Measurements from ENCODE around the gene SPATS1. TPM values are rescaled to one million over a fixed set of nuclear protein-coding genes. Genes with fewer than 3 reads are reported as not detected.
A peak's percentile ranks its signal among the peaks of the same experiment; 100 is the strongest.

The SPATS1 gene
- total RNA-seq, 1 experiment from 2014 or later: not detected

GRCh38 chr6:44297063-44298038 lies 45.1 kb upstream of the SPATS1 start (continued):
- no peak for TF ChIP-seq SMAD3 (CRISPR knock-in tag; IDR thresholded peaks at IDR 0.05; ENCODE audit: borderline replicate concordance)
- TF ChIP-seq NR1H2 (CRISPR knock-in tag; IDR thresholded peaks at IDR 0.05): no peak; the same call in none of the 2 replicates
- TF ChIP-seq FOXP1 (CRISPR knock-in tag; IDR thresholded peaks at IDR 0.05; ENCODE audit: borderline replicate concordance): peak; percentile 88
- TF ChIP-seq, protein P1, sequence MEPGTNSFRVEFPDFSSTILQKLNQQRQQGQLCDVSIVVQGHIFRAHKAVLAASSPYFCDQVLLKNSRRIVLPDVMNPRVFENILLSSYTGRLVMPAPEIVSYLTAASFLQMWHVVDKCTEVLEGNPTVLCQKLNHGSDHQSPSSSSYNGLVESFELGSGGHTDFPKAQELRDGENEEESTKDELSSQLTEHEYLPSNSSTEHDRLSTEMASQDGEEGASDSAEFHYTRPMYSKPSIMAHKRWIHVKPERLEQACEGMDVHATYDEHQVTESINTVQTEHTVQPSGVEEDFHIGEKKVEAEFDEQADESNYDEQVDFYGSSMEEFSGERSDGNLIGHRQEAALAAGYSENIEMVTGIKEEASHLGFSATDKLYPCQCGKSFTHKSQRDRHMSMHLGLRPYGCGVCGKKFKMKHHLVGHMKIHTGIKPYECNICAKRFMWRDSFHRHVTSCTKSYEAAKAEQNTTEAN (CRISPR knock-in tag; IDR thresholded peaks at IDR 0.05): peak; percentile 28; the same call in 1 of the 2 replicates
- no peak for TF ChIP-seq FOXK1 (CRISPR knock-in tag; IDR thresholded peaks at IDR 0.05)
- TF ChIP-seq, protein P2, sequence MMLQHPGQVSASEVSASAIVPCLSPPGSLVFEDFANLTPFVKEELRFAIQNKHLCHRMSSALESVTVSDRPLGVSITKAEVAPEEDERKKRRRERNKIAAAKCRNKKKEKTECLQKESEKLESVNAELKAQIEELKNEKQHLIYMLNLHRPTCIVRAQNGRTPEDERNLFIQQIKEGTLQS (CRISPR knock-in tag; conservative IDR thresholded peaks at IDR 0.05): no peak
- TF ChIP-seq, protein P3, sequence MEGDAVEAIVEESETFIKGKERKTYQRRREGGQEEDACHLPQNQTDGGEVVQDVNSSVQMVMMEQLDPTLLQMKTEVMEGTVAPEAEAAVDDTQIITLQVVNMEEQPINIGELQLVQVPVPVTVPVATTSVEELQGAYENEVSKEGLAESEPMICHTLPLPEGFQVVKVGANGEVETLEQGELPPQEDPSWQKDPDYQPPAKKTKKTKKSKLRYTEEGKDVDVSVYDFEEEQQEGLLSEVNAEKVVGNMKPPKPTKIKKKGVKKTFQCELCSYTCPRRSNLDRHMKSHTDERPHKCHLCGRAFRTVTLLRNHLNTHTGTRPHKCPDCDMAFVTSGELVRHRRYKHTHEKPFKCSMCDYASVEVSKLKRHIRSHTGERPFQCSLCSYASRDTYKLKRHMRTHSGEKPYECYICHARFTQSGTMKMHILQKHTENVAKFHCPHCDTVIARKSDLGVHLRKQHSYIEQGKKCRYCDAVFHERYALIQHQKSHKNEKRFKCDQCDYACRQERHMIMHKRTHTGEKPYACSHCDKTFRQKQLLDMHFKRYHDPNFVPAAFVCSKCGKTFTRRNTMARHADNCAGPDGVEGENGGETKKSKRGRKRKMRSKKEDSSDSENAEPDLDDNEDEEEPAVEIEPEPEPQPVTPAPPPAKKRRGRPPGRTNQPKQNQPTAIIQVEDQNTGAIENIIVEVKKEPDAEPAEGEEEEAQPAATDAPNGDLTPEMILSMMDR (IDR thresholded peaks at IDR 0.05): no peak
- TF ChIP-seq, protein P4, sequence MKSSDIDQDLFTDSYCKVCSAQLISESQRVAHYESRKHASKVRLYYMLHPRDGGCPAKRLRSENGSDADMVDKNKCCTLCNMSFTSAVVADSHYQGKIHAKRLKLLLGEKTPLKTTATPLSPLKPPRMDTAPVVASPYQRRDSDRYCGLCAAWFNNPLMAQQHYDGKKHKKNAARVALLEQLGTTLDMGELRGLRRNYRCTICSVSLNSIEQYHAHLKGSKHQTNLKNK (CRISPR knock-in tag; IDR thresholded peaks at IDR 0.05): peak; percentile 32; the same call in 1 of the 2 replicates
- no peak for TF ChIP-seq JUN (CRISPR knock-in tag; IDR thresholded peaks at IDR 0.05)
- TF ChIP-seq, protein P5, sequence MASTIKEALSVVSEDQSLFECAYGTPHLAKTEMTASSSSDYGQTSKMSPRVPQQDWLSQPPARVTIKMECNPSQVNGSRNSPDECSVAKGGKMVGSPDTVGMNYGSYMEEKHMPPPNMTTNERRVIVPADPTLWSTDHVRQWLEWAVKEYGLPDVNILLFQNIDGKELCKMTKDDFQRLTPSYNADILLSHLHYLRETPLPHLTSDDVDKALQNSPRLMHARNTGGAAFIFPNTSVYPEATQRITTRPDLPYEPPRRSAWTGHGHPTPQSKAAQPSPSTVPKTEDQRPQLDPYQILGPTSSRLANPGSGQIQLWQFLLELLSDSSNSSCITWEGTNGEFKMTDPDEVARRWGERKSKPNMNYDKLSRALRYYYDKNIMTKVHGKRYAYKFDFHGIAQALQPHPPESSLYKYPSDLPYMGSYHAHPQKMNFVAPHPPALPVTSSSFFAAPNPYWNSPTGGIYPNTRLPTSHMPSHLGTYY (CRISPR knock-in tag; IDR thresholded peaks at IDR 0.05): 0 out of 2 replicates have a peak, but pooled peaks have one; percentile 32
- peak; percentile 67; the same call in 1 of the 2 replicates for TF ChIP-seq ZBTB21 (CRISPR knock-in tag; IDR thresholded peaks at IDR 0.05; ENCODE audit: borderline replicate concordance)
- TF ChIP-seq FOXJ3 (CRISPR knock-in tag; IDR thresholded peaks at IDR 0.05; ENCODE audit: borderline replicate concordance): no peak
- no peak for TF ChIP-seq MYBL2 (CRISPR knock-in tag; IDR thresholded peaks at IDR 0.05)
- TF ChIP-seq ZNF532 (CRISPR knock-in tag; IDR thresholded peaks at IDR 0.05; ENCODE audit: borderline replicate concordance): no peak
- TF ChIP-seq STAT6 (CRISPR knock-in tag; conservative IDR thresholded peaks at IDR 0.05; ENCODE audit: low read depth): no peak
- TF ChIP-seq EMX1 (CRISPR knock-in tag; IDR thresholded peaks at IDR 0.05): no peak
- no peak for TF ChIP-seq PREB (CRISPR knock-in tag; IDR thresholded peaks at IDR 0.05; ENCODE audit: borderline replicate concordance)
- 0 out of 2 replicates have a peak, but pooled peaks have one; percentile 41 for TF ChIP-seq CREB1 (CRISPR knock-in tag; IDR thresholded peaks at IDR 0.05)
- TF ChIP-seq CREM (CRISPR knock-in tag; IDR thresholded peaks at IDR 0.05): peak; percentile 80
- no peak for TF ChIP-seq NFE2L1 (CRISPR knock-in tag; IDR thresholded peaks at IDR 0.05)
